SW480 (cell line): ENCODE data around the gene MYL12A.
A peak's percentile ranks its signal among the peaks of the same experiment; 100 is the strongest.

ENCODE experiments used
- DNase-seq: peaks from one replicate; pipeline ENCODE4 v3.0.0-alpha.2; 2016; ENCODE audit warnings: low spot score

MYL12A gene

DNA sequence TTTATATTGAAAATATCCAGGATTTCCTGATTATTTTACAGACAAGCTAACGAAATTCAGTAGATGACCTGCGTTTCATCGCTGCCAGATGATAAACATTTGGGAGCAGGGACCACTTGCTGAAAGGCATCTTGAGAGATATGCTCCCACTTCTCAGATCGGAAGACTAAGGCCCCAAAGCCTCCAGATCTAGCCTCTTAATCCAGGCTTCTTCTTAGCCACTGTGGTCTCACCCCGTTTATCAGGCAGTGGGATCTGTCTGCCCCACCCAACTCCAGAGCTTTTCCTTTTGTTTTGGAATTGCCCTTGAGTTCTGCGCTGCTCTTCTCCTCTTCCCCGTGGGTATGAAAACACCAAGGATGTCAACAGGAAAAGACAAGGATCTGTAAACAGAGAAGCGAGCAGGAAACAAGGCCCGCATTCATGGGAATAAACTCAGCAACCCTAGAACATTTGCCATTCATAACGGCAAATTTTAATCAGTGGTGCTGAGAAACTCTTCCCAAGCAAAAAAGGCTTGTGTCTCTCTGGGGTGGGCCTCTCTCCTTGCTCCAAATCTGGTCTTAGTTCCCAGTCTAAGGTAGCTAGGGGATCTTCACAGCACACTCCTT, 35.8 kb downstream of the MYL12A start:
- DNase-seq: no peak

GRCh38 chr18:3283908-3284307, 36.3 kb downstream of the MYL12A start:
- no peak for DNase-seq

DNA sequence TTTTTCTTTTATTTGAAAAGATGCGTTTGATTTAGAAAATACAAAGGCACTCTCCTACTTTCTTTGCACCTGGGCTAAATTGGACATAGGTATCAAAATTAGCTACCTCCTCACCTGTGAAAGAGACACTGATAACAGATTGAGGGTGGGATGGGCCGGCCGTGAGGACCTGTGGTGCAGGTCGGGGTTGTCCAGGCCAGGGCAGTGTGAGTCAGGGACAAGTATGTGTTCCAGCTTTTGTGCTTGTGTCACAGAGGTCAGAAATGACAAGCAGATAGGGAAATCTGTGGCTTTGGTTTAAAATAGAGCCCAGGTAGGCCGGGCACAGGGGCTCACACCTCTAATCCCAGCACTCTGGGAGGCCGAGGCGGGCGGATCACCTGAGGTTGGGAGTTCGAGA, 36.9 kb downstream of the MYL12A start:
- no peak for DNase-seq

DNA sequence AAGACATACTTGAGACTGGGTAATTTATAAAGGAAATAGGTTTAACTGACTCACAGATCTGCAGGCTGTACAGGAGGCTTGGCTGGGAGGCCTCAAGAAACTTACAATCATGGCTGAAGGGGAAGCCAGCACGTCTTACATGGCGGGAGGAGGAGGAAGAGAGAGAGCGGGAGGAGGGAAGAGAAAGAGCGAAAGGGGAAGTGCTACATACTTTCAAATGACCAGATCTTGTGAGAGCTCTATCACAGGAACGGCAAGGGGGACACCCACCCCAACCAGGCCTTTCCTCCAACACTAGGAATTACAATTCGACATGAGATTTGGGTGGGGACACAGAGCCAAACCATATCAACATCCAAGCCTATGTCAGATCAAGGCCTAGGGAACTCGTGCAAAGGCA, 38.6 kb downstream of the MYL12A start:
- no peak for DNase-seq

GRCh38 chr18:3293196-3293951, 45.8 kb downstream of the MYL12A start:
- DNase-seq: no peak

- DNase-seq: no peak
Measured at GRCh38 chr18:3294435-3295080, 47.0 kb downstream of the MYL12A start.

DNA sequence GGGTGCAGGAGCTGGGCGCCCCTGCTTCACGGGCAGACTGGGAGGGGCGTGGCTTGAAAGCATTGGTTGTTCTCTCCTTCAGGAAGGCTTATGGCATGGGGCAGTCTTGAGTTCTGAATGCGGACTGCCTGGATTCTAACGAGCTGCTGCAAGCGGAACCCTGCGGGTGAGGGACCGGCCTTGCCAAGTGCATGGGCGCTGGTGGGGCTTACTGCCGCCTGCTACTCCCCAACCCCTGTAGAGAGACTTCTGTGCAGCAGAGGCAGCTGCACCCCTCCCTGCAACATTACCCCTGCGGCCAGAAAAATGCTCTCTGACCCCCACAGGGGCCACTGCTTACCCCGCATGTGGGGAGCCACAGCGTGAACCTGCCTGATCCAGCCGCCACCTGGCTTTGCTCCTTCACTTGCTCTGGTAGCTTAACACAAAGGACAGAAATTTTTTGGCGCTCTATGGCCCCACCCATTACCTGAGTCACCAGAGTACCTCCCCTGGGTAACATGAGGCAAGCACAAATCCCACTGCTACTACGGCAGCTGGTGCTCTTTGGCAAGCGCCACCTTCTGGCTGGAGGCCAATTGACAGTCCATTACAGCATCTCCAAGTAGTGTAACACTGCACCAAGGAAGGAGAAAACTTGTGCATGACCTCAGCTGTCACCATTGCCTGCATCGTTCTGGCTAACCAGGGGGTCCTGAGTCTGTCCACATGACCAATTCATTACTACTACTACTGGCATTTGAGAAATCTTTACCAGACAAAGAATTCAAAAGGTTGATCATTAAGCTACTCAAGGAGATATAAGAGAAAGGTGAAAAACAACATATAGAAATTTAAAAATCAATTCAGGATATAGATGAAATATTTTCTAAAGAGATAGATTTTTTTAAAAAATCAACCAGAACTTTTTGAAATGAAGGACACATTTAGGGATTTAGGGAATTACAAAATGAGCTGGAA, 49.7 kb downstream of the MYL12A start:
- DNase-seq: peak; percentile 96

DNA sequence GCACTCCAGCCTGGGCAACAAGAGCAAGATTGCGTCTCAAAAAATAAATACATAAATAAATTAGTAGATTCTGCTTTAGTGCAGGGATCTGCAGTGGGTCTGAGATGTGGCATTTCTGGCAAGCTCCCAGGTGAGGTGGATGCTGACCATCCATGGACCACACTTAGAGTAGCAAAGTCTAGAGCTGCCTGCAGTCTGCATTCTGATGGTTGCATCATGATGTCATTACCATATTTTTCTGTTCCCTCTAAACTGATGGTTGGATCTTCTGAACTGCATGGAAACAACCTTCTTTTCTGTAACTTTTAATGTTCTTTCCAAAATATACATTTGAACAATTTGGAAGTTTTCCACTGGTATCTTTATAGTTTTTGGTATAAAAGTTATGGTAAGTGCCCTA, 57.2 kb downstream of the MYL12A start:
- DNase-seq: no peak

DNA sequence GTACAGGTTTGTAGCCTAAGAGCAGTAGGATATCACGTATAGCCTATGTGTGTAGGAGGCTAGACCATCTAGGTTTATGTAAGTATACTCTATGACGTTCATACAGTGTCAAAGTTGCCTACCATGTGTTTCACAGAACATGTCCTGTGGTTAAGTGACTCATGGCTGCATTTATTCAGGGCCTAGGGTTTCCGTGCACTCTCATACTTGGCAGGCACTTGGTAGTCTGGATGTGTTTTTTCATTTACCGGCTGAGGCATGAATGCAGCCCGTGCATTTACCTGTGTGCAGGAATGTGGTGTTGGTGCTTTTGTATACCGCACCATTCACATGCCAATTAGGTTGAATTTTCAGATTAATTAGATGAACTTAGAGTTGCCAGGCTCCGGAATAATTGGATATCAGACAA, 57.8 kb downstream of the MYL12A start:
- DNase-seq: peak; percentile 91
